ENCODE data around the gene ELF5. TPM values are rescaled to one million over a fixed set of nuclear protein-coding genes. Genes with fewer than 3 reads are reported as not detected.

ELF5 gene
- total RNA-seq, 1 experiment from 2014 or later: 0.61 TPM

DNA sequence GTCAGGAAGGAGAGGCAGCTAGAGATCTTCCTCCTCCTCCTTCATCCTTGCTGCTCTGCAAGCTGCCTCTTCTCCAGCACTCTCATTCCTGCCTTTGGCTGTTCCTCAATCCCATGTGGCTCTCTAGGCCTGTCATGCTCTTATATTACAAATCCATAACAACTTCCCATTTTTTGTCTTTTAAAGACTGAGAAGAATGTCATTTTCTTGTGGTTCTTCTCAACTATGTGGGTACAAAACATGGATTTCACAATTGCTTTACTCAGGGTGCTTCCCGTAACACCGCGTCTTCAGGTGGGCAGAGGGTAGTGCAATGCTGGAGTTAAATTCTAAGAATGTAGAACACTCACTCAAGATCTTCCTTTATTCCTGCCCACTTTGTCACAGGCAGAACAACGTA, 81.6 kb downstream of the ELF5 start:
- DNase-seq: no peak
- Histone ChIP-seq H3K27ac (no peak overlapping the region), H3F3A (ENCODE audit: insufficient read depth, low read depth) (peaks cover 20% of the 10 kb centered on the region), H3K79me2 (ENCODE audit: low read depth) (no peaks in the 10 kb centered on the region), H3K9me2 (ENCODE audit: insufficient read depth) (no peaks in the 10 kb centered on the region), H2AFZ (no peak overlapping the region), H3K4me3 (no peak overlapping the region), H4K20me1 (ENCODE audit: insufficient read depth) (no peaks in the 10 kb centered on the region), H3K36me3 (ENCODE audit: low read depth) (no peaks in the 10 kb centered on the region), H3K27me3 (ENCODE audit: insufficient read depth, low read depth) (no peaks in the 10 kb centered on the region), H3K9me3 (ENCODE audit: insufficient read depth, low read depth) (no peaks in the 10 kb centered on the region), H3K4me2 (no peak overlapping the region), H3K4me1 (replicated peaks; ENCODE audit: insufficient read depth) (peaks cover 23% of the 10 kb centered on the region)
- intact Hi-C loops (cut with micrococcal nuclease; ENCODE audit: unreplicated experiment): no loop called here
- TF ChIP-seq, protein P1, sequence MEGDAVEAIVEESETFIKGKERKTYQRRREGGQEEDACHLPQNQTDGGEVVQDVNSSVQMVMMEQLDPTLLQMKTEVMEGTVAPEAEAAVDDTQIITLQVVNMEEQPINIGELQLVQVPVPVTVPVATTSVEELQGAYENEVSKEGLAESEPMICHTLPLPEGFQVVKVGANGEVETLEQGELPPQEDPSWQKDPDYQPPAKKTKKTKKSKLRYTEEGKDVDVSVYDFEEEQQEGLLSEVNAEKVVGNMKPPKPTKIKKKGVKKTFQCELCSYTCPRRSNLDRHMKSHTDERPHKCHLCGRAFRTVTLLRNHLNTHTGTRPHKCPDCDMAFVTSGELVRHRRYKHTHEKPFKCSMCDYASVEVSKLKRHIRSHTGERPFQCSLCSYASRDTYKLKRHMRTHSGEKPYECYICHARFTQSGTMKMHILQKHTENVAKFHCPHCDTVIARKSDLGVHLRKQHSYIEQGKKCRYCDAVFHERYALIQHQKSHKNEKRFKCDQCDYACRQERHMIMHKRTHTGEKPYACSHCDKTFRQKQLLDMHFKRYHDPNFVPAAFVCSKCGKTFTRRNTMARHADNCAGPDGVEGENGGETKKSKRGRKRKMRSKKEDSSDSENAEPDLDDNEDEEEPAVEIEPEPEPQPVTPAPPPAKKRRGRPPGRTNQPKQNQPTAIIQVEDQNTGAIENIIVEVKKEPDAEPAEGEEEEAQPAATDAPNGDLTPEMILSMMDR (conservative IDR thresholded peaks at IDR 0.05): no peak
- TF ChIP-seq EZH2 (IDR thresholded peaks at IDR 0.05; ENCODE audit: low read depth): no peak
- ChIA-PET CTCF (no interaction called here), POLR2A (ENCODE audit: unreplicated experiment) (no interaction called here)
- BruUV-seq (replicated peaks): no TSS peak

Other genes with a start within 250 kb of the ELF5 start
- gene ABTB2, start 155.8 kb downstream of the ELF5 start, total RNA-seq (2021): 12.7 and 12.9 TPM in 2 replicates
- gene CAT, start 74.9 kb downstream of the ELF5 start, total RNA-seq (2021): 54.4 and 63.4 TPM in 2 replicates
- 85.7 and 118 TPM in 2 replicates for gene EHF, start 107.3 kb upstream of the ELF5 start, total RNA-seq (2021)

Data from PC-9 (cell line).